Ovary (tissue), 9 donors: ENCODE results near the gene KISS1. TPM values are rescaled to one million over a fixed set of nuclear protein-coding genes. Genes with fewer than 3 reads are reported as not detected.

Experiments used
- DNase-seq, 5 donors: peaks; one replicate each; pipeline ENCODE4 v3.0.0-alpha.2; 2019 to 2020
- H3K27ac ChIP-seq, 2 donors: fragments of 200-600 bp; one replicate each; pipeline versions ENCODE4 v1.5.1 to v1.8.0; 2019 to 2022
- H3K27me3 ChIP-seq: fragments of 200-600 bp; one replicate; pipeline ENCODE4 v1.8.0; 2022
- H3K36me3 ChIP-seq: fragments of 200-600 bp; sonication (generic); one replicate; pipeline ENCODE4 v1.5.1; 2019
- H3K4me1 ChIP-seq: one replicate; pipeline ENCODE4 v1.8.1; 2013; ENCODE audit warnings: mild to moderate bottlenecking, moderate library complexity; ENCODE audit not compliant: insufficient read depth
- H3K4me3 ChIP-seq: fragments of 200-600 bp; sonication (generic); one replicate; pipeline ENCODE4 v1.5.1; 2017
- H3K9me3 ChIP-seq, 2 donors: fragments of 200-600 bp in 1 of 2; sonication (generic) in 1 of 2; one replicate each; pipeline versions ENCODE4 v1.5.1 to v1.8.1; 2013 to 2019; ENCODE audit warnings: mild to moderate bottlenecking in 1 of 2, moderate library complexity in 1 of 2
- CTCF ChIP-seq, 3 donors: fragments of 450-650 bp in 2 of 3; fragments of 200-600 bp in 1 of 3; IDR thresholded peaks; one replicate each; pipeline versions ENCODE4 v1.5.1 to v1.8.0; 2016 to 2022; ENCODE audit warnings: antibody characterized with exemption in 3 of 3, mild to moderate bottlenecking in 1 of 3
- EP300 ChIP-seq: sonication (generic); formaldehyde crosslinking; IDR thresholded peaks from one replicate; pipeline ENCODE4 v1.6.1; 2017; ENCODE audit warnings: antibody characterized with exemption
- POLR2A ChIP-seq: fragments of 450-650 bp; IDR thresholded peaks from one replicate; pipeline ENCODE4 v1.6.1; 2017; ENCODE audit warnings: antibody characterized with exemption, mild to moderate bottlenecking, moderate library complexity
- WGBS, 3 donors: extraction: QIAGEN DNeasy Blood & Tissue Kit in 1 of 3; methylation state at CpG; one replicate each; pipeline versions ENCODE4 v1.1.5 to v1.1.7; 2013 to 2017; 5-methylcytosine and 5-hydroxymethylcytosine counted together
- intact Hi-C, 4 donors: fragments of 100-400 bp; cut with DNase I; formaldehyde crosslinking; loops; one replicate each; pipeline versions ENCODE4 v1.11.0 to v1.15.1; 2022 to 2023
- polyA plus RNA-seq, 2 donors: library from polyadenylated mRNA; stranded (reverse); fragments of 200-250 nt in 1 of 2; fragments of 350-450 nt in 1 of 2; fragmentation: Illumina TruSeq in 1 of 2; extraction: RNeasy Lipid Tissue Mini Kit (QIAGEN cat#74804) in 1 of 2; gene quantifications; one replicate each; pipeline ENCODE4 v1.2.3, GENCODE V29; 2013 to 2014
- total RNA-seq, 7 donors: library from RNA; depleted of rRNA in 2 of 7; stranded (reverse); fragments of >200 nt in 2 of 7; fragmentation: NEBNext Ultra II Directional in 3 of 7; extraction: Animal tissue kit (Norgen Biotek cat#: 25700) in 3 of 7; gene quantifications; one replicate each; pipeline versions ENCODE4 v1.1.0 to v1.2.4, GENCODE V29; 2016 to 2023
- donor health status: DM: no; HTN: no; CAD: no; lungs with moderate emphysema.
- donor health status: DM: no; HTN: no; CAD: no.
- donor health status: Bipolar disorder and iron deficiency.
- donor health status: DM: yes; HTN: yes; CAD: no.
- donor health status: DM: no; HTN: no; CAD: no.
- donor health status: DM: yes; HTN: yes; CAD: no.

Gene KISS1
- total and polyA plus RNA-seq, 9 donors, result 0.35 TPM; not detected in 8

- DNase-seq, result no peak
Observed at GRCh38 chr1:204228896-204229295, 32.6 kb upstream of the KISS1 start.

DNA sequence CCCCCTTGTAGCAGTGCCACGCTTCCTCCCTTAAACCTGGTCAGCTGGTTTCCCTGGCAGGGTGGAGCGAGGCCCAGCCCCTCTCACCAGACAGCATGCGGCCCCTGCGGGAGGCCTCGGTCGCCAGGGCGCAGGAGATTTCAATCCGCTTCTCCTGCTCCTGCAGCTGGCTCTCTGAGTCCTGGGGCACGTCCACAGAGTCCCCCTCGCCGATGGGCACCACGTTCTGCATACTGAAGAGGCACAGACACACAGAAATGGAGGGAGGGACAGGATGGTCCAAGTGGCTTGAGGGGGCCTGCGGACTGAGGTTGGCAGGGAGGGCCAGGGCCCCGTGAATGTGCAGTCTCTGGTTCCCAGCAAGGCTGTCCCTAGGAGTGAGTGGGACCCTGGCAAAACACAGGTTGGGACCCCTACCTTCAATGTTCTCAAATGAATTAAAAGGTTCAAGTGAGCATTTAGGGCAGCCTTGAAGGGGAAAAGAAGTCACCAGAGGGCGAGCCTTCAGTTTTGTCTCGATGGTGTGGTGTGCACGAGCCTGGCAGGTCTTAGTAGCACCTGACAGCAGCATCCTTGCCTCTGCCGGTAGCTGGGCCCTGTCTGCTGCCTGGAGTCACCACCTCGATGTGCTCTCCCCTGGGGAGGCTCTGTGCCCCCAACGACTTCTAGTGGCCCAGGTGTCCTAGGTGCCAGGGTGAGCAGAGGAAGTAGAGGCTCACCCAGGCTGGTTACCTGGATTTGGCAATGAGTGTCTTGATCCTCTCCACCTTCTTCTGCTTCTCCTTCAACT is 31.9 kb upstream of the KISS1 start:
- no peak for DNase-seq
- Histone ChIP-seq H3K9me3 (no peaks in the 10 kb centered on the region), H3K4me1 (no peaks in the 10 kb centered on the region), H3K27ac (no peak overlapping the region), H3K4me3 (no peak overlapping the region), H3K36me3 (no peaks in the 10 kb centered on the region), H3K27me3 (no peaks in the 10 kb centered on the region)
- TF ChIP-seq EP300 (no peak), POLR2A (no peak), CTCF (IDR thresholded peaks at IDR 0.05) (no peak)
- intact Hi-C loops, result no loop called here
- 86 to 90% (median 88%) methylated on average over 20 of the region's 20 CpGs for WGBS, 3 donors

More at GRCh38 chr1:204228896-204229295, 32.6 kb upstream of the KISS1 start:
- intact Hi-C loops, result no loop called here
- 96% methylated on average over 13 of the region's 13 CpGs for WGBS, 3 donors
- no peak overlapping the region for H3K27ac ChIP-seq
- no peaks in the 10 kb centered on the region for H3K9me3 ChIP-seq
- TF ChIP-seq EP300, result no peak
- TF ChIP-seq CTCF (IDR thresholded peaks at IDR 0.05), result no peak
- no peak for TF ChIP-seq POLR2A
- H3K36me3 ChIP-seq, result no peaks in the 10 kb centered on the region
- H3K4me3 ChIP-seq, result no peak overlapping the region
- H3K27me3 ChIP-seq, result no peaks in the 10 kb centered on the region
- no peaks in the 10 kb centered on the region for H3K4me1 ChIP-seq

- Histone ChIP-seq H3K27me3 (no peaks in the 10 kb centered on the region), H3K4me3 (no peak overlapping the region), H3K36me3 (no peaks in the 10 kb centered on the region), H3K27ac (no peak overlapping the region), H3K9me3 (no peaks in the 10 kb centered on the region), H3K4me1 (no peaks in the 10 kb centered on the region)
- intact Hi-C loops, result no loop called here
- 98% methylated on average over 2 of the region's 2 CpGs for WGBS, 3 donors
- DNase-seq, result no peak
- TF ChIP-seq CTCF (IDR thresholded peaks at IDR 0.05) (no peak), POLR2A (no peak), EP300 (no peak)
Observed at GRCh38 chr1:204227351-204227750, 31.1 kb upstream of the KISS1 start.

DNA sequence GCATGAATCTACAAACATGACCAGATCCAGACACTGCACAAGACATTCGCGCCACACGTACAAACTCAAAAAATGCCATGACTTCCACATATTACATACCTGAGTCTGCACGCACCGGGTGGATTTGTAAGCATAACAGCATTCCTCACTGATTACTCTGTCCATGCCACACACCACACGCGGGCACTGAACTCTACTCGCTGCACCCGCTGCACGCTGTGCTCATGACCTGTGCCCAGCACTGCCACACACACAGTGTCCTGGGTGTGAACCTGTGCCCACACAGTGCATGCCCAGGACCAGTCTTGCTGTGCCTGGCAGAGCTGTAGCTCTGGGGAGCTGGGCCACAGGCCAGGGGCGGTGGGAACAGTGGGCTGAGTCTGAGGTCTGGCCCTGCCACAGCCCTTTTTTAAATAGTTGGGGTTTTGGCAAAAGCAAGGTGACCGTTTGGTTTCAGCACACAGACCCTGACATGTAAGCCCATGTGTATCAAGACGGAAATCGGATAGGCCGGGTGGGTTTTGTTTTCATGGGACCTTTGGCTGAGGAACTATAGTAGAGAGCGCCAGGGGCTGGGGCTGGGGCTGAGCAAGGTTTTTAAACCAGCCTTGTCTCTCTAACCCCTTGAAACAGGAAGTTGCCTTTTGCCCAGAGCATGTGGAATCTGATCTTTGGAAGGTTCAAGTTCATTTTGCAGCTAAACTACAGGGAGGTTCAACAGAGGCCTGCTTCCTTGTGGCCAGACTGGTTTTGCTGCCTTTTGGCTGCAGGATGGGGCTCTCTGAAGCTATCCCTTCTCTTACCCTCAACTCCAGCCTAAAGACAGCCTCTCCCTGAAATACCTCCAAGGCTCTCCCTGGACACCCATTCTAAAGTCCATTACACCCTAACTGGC is 29.8 kb upstream of the KISS1 start:
- Histone ChIP-seq H3K9me3 (no peaks in the 10 kb centered on the region), H3K36me3 (no peaks in the 10 kb centered on the region), H3K27ac (no peak overlapping the region), H3K27me3 (no peaks in the 10 kb centered on the region), H3K4me1 (no peaks in the 10 kb centered on the region), H3K4me3 (no peak overlapping the region)
- intact Hi-C loops, result no loop called here
- WGBS, 3 donors, result 80 to 87% (median 85%) methylated on average over 16 of the region's 16 CpGs
- TF ChIP-seq POLR2A, result no peak
- no peak for DNase-seq
